Measurements from ENCODE around the gene SIRPB2. TPM values are rescaled to one million over a fixed set of nuclear protein-coding genes. Genes with fewer than 3 reads are reported as not detected.

Gene SIRPB2
- total RNA-seq, 4 donors from 2014 or later = 5.9 to 11.1 (median 8.3) TPM

DNA sequence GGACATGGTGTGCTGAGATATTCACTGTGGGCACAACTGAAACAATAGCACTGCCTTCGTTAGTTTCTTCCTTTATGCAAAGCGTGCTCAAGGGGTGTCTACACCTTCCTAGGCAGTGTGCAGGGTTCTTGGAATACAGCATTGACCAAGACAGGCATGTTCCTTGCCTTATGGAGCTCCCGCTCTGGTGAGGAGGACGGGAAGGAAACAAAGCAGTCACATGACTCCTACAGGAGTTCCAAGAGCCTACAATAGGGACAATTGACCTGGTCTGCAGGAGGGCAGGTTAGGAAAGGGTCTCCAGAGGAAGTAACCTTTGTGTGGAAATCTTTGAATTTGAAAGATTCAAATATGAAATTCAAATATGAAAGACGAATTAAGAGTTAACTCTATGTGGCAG lies 25.8 kb upstream of the SIRPB2 start:
- Histone ChIP-seq H3K9me3 (no peaks in the 10 kb centered on the region), H3K4me3 (no peak overlapping the region), H3K36me3 (no peaks in the 10 kb centered on the region), H3K27ac (no peak overlapping the region), H3K27me3 (peaks cover 23% of the 10 kb centered on the region), H3K4me1 (no peaks in the 10 kb centered on the region)
- TF ChIP-seq POLR2AphosphoS5 (IDR thresholded peaks at IDR 0.05) (no peak), POLR2A (IDR thresholded peaks at IDR 0.05) (no peak), EP300 (IDR thresholded peaks at IDR 0.05) (no peak), CTCF (IDR thresholded peaks at IDR 0.05) (no peak)
- 46 to 62% methylated on average over 2 to 3 of the region's 5 CpGs for whole genome bisulfite sequencing, 2 donors (ENCODE audit: low coverage in 1 of 2)
- ATAC-seq = no peak

DNA sequence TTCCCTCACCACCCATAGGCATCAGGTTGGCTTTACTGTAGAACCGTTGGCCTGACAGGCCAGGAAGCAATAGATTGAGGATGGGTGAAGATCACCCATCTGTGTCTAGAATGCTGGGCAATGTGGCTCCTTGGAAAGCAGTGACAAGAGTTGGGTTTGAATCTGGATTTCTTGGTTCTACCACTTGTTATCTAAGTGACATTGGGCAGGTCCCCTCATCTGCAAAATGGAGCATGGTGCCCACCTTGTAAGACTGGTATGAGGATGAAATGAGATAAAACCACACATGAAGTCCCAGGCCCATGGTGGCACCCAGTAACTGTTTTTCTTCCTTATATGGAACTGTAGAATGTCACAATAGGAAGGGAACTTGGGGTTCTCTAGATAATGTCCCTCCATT lies 22.6 kb upstream of the SIRPB2 start:
- ATAC-seq = no peak
- TF ChIP-seq EP300 (IDR thresholded peaks at IDR 0.05) (no peak), CTCF (IDR thresholded peaks at IDR 0.05) (no peak), POLR2A (IDR thresholded peaks at IDR 0.05) (no peak), POLR2AphosphoS5 (IDR thresholded peaks at IDR 0.05) (no peak)
- no CpG with 5 or more reads among the region's 1 CpG for WGBS, 2 donors (ENCODE audit: low coverage in 1 of 2)

GRCh38 chr20:1509237-1509636 lies 18.0 kb upstream of the SIRPB2 start:
- WGBS, 2 donors (ENCODE audit: low coverage in 1 of 2) = 34 to 37% methylated on average over 9 of the region's 9 CpGs
- TF ChIP-seq CTCF (IDR thresholded peaks at IDR 0.05) (peak in 1 of 4 experiments; percentile 15), POLR2AphosphoS5 (IDR thresholded peaks at IDR 0.05) (no peak)
- H3K27me3 ChIP-seq = peaks cover 47% of the 10 kb centered on the region
- no peak overlapping the region for H3K27ac ChIP-seq
- no peak for ATAC-seq
- no peaks in the 10 kb centered on the region for H3K36me3 ChIP-seq
- H3K4me3 ChIP-seq = no peak overlapping the region
- no peaks in the 10 kb centered on the region for H3K9me3 ChIP-seq
- no peaks in the 10 kb centered on the region for H3K4me1 ChIP-seq

More for the DNA sequence above, 22.6 kb upstream of the SIRPB2 start:
- Histone ChIP-seq H3K4me3 (no peak overlapping the region), H3K36me3 (no peaks in the 10 kb centered on the region), H3K27ac (no peak overlapping the region), H3K4me1 (no peaks in the 10 kb centered on the region), H3K27me3 (peaks cover 37% of the 10 kb centered on the region), H3K9me3 (no peaks in the 10 kb centered on the region)

DNA sequence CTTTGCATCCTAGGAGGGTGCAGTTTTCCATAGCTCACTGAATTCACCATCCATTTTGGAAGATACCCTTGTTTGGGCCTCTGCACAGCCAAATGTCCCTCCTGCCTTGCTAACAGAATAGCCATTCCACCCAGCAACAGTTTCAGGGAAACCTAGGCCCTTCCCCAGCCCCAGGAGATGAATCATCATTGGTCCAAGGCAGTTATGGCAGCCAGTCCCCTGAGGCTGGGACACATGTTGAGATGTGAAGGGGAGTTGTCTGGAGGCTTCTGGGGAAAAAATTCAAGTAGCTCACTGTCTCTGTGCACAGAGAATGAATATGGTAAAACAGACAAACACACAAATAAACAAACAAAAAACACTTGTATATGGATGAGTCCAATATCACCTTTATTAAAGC lies 17.4 kb upstream of the SIRPB2 start:
- no peak for ATAC-seq
- no peaks in the 10 kb centered on the region for H3K36me3 ChIP-seq

More for the DNA sequence above, 17.4 kb upstream of the SIRPB2 start:
- Histone ChIP-seq H3K4me1 (no peaks in the 10 kb centered on the region), H3K9me3 (no peaks in the 10 kb centered on the region), H3K4me3 (no peak overlapping the region), H3K27me3 (peaks cover 47% of the 10 kb centered on the region), H3K27ac (no peak overlapping the region)
- TF ChIP-seq POLR2A (IDR thresholded peaks at IDR 0.05) (no peak), POLR2AphosphoS5 (IDR thresholded peaks at IDR 0.05) (no peak), CTCF (IDR thresholded peaks at IDR 0.05) (no peak), EP300 (IDR thresholded peaks at IDR 0.05) (no peak)

All from gastroesophageal sphincter (tissue), 4 donors.